ENCODE results near the gene TPCN1. TPM values are rescaled to one million over a fixed set of nuclear protein-coding genes. Genes with fewer than 3 reads are reported as not detected.

The TPCN1 gene
- total RNA-seq, 4 donors from 2014 or later: 27.6 to 82.3 (median 46.3) TPM

DNA sequence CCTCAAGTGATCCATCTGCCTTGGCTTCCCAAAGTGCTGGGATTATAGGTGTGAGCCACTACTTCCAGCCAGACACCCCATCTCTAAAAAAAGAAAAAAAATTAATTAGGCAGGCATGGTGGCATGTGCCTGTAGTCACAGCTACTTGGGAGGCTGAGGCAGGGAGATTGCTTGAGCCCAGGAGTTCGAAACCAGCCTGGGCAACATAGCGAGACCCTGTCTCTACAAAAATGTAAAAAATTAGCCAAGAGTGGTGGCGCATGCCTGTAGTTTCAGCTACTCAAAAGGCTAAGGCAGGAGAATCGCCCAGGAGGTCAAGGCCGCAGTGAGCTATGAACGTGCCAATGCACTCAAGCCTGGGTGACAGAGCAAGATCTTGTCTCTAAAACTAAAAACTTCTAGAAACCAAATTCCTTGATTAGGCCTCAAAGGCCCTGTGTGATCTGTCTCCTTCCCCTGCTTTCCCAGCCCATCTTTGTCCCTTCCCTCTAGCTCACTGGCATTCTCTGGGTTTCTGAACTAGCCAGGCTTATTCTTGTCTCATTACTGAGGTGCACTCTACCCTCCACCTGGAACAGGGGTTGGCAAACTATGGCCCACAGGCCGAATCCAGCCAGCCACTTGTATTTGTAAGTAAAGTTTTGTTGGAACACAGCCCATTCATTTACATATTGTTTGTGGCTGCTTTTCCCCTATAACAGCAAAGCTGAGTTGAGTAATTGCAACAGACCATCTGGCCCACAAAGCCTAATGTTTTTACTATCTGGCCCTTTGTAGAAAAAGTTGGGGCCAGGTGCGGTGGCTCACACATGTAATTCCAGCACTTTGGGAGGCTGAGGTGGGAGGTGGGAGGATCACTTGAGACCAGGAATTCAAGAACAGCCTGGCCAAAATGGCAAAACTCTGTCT, 17.2 kb upstream of the TPCN1 start:
- TF ChIP-seq, protein P1, sequence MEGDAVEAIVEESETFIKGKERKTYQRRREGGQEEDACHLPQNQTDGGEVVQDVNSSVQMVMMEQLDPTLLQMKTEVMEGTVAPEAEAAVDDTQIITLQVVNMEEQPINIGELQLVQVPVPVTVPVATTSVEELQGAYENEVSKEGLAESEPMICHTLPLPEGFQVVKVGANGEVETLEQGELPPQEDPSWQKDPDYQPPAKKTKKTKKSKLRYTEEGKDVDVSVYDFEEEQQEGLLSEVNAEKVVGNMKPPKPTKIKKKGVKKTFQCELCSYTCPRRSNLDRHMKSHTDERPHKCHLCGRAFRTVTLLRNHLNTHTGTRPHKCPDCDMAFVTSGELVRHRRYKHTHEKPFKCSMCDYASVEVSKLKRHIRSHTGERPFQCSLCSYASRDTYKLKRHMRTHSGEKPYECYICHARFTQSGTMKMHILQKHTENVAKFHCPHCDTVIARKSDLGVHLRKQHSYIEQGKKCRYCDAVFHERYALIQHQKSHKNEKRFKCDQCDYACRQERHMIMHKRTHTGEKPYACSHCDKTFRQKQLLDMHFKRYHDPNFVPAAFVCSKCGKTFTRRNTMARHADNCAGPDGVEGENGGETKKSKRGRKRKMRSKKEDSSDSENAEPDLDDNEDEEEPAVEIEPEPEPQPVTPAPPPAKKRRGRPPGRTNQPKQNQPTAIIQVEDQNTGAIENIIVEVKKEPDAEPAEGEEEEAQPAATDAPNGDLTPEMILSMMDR (IDR thresholded peaks at IDR 0.05; ENCODE audit: low read depth): no peak

DNA sequence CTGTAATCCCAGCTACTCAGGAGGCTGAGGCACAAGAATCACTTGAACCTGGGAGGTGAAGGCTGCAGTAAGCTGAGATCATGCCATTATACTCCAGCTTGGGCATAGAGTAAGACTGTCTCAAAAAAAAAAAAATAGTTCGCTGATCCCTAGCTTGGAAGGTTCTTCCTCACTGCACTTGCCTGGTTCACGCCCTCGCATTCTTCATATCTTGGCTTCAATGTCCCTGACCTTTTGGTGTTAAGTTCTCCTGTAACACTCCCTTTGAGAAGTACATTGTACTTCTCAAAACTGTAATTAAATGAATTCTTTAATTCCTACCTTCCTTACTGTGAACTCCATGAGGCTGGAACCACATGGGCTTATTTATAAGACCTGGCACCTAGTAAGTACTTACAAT, 16.5 kb upstream of the TPCN1 start:
- TF ChIP-seq, protein P1 (IDR thresholded peaks at IDR 0.05; ENCODE audit: low read depth): no peak

DNA sequence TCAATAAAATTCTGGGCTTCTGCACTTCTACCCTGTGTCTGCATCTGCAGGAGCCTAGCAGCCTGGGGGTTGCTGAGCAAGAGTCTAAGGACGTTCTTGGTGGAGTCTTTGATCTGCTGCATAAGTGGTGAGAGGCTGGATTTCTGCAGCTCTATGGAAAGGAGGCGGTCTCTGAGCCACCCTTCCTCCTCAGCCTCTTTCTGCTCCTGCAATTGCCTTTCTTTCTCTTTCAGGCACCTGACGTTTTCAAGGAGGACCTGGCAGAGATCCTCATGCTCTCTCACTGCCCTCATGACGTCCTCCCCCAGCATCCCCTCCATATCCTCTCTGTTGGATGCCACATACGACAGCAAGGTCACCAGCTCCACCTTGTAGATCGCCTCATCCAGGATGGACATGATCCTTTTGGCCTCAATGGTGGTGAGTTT, 13.6 kb upstream of the TPCN1 start:
- TF ChIP-seq, protein P1 (IDR thresholded peaks at IDR 0.05; ENCODE audit: low read depth): no peak

DNA sequence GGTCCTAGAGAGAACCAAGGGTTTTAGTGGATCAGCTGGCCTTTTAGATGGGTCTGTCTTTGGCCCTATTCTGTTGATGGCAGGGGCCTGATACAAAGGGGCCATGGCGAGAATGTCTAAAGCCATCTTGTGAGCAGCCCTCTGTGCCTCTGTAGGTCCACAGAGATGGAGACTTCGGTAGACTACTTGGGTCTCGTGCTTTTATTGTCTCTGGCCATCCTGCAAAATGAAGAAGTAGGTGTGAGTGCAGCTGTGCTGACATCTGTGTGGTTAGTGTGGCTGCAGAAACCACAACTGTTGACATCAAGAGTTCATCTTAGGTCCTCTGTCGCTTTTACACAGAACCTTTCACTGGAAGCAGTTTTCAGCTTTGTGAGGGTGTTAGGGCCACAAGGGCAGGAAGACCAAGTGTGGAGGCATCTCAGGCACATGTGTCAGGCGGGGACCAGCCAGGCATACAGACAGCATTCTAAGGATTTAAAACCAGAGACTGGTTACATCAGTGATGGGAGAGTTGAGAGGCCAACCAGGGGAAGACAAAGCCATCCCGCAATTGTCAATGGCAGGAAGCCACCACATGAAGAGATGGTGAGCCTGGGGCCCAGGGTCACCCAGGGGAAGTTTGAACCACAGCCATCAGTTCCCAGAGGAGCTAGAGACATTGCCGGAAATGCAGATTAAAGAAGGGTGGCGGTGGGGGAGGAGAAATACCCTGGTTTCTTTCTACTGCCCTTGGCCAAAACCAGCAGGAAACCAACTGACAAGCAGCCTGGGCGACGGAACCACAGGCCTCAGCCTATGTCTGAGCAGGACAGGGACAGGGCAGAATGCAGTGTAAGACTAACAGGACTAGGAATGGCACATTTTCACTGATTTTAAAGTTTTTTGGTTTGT, 13.0 kb upstream of the TPCN1 start:
- TF ChIP-seq, protein P1 (IDR thresholded peaks at IDR 0.05; ENCODE audit: low read depth): no peak

DNA sequence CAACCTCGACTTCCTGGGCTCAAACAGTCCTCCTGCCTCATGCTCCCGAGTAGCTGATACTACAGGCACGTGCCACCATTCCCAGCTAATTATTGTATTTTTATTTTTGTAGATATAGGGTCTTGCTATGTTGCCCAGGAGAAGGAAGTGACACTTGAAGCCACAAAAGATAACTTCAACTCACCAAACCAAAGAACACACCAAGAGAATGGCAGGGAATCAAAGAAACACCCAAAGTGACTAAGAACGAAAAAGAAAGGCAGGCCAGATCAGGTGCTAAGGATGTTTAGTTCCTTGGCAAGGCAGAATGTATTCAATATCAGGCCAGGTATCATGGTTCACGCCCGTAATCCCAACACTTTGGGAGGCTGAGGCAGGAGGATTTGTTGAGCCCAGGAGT, 10.1 kb upstream of the TPCN1 start:
- TF ChIP-seq, protein P1 (IDR thresholded peaks at IDR 0.05; ENCODE audit: low read depth): no peak

DNA sequence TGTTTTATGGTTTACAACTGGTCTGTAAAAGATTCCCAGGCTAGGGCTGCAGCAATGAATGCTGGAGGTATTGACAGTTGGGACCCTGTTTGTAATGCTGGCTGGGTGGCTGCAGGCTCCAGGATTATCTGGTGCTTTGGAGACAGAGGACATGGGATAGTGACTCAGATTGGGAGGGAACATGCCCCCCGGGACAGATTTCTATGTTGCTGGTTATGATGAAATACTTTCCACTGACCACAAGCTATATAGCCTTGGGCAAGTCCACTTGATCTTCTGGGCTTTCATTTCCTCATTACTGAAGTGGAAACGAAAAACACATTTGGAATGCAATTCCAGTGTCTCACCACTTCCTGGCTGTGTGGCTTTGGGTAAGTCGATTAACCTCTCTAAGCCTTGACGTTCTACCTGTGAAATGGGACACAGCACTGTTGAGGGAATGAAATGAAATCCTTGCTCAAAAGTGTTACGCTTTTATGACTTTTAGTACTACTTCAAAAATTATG, 6.3 kb upstream of the TPCN1 start:
- TF ChIP-seq, protein P1 (IDR thresholded peaks at IDR 0.05; ENCODE audit: low read depth): no peak

DNA sequence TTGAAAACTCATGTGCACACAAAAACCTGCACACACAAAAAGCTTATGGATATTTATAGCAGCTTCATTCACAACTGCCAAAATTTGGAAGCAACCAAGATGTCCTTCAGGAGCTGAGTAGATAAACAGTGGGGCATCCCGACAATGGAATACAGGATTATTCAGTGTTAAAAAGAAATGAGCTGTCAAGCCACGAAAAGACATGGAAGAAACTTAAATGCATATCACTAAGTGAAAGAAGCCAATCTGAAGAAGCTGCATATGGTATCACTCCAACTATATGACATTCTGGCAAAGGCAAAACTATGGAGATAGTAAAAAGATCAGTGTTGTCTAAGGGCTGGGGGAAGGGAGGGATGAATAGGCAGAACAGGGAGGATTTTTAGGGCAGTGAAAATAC, 5.2 kb upstream of the TPCN1 start:
- TF ChIP-seq, protein P1 (IDR thresholded peaks at IDR 0.05; ENCODE audit: low read depth): no peak

All from subcutaneous adipose tissue (tissue), 4 donors.